GM18526 (cell line): ENCODE measurements around the gene PDK4.

Experiments
- POLR2A ChIP-seq: IDR thresholded peaks from 3 replicates; pipeline ENCODE4 v1.6.1; 2011; ENCODE audit not compliant: insufficient read length; ENCODE audit errors: extremely low read depth

PDK4 gene

GRCh38 chr7:95596198-95597063 lies at the start of gene PDK4:
Gene PDK4, minus strand, starts transcription at chr7:95596516. Its CDS starts 223 bp downstream, at chr7:95596293.
- TF ChIP-seq POLR2A = no peak

DNA sequence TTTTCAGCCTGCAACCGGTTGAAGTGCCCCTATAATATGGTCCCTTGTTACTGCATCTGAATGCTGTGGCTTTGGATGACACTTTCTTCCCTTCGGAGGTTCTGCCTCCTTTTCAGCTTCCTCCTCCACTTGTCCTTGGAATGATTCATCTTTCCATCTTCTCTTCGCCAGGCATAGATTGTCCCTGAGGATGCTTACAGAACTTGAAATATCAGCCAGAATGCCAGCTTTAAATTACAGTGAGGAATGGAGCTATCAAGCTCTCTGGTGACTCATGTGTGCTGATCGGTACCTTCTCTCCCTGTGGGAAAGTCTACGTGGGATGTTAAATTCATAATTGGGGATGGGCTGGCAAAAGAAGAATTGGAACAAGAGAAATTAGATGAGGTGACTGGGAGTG lies 45.9 kb upstream of the PDK4 start:
- TF ChIP-seq POLR2A = no peak

GRCh38 chr7:95636140-95636940 lies 40.0 kb upstream of the PDK4 start:
- no peak for TF ChIP-seq POLR2A

GRCh38 chr7:95632609-95633008 lies 36.3 kb upstream of the PDK4 start:
- no peak for TF ChIP-seq POLR2A

GRCh38 chr7:95631527-95631926 lies 35.2 kb upstream of the PDK4 start:
- TF ChIP-seq POLR2A = no peak

- no peak for TF ChIP-seq POLR2A
These were observed 34.6 kb upstream of the PDK4 start for GRCh38 chr7:95630702-95631458.

DNA sequence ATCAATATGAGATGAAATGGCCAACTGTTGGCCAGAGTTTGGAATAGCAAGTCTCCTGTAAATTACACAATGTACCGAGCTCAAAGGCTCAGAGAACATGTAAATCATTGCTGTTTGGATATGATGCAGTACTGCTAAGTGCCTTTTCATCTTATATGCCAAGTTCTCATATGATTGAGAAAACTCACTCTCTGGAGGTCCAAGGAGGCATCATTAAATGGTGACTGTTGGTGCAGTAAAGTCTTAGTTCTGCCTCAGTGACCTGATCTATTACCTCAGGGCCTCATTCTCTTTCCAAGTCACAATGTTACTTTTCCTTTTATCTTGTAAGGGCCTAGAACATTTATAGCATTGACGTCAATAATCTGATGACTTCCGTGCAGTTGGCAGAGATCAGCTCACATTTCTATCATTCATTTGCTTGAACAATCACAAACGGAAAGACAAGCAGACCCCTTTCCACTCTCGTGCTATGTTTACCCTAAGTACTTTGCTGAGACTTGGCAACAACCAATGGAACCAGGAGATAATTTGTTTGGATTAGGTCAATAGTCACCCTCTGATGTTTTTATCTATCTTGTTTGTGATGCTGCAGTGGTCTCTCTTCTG lies 32.6 kb upstream of the PDK4 start:
- TF ChIP-seq POLR2A = no peak

- no peak for TF ChIP-seq POLR2A
These were observed 27.5 kb upstream of the PDK4 start for GRCh38 chr7:95623788-95624187.

DNA sequence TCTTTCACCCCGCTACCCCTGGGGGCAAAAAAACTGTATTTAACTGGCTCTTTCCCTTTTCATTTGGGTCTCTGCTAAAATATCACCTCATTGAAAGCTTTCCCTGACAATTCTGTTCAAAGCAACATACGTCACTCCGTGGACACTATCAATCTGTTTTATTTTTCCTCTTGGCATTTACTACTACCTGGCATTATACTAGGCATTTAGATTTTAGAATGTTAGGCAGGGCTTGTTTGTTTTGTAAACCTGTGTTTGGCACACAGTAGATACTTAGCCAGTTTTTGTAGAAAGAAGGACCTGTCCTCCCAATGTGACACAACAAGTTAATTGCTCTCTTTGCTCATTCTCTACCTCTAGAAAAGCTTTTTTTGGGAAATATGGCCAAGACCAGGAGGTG lies 26.5 kb upstream of the PDK4 start:
- no peak for TF ChIP-seq POLR2A

DNA sequence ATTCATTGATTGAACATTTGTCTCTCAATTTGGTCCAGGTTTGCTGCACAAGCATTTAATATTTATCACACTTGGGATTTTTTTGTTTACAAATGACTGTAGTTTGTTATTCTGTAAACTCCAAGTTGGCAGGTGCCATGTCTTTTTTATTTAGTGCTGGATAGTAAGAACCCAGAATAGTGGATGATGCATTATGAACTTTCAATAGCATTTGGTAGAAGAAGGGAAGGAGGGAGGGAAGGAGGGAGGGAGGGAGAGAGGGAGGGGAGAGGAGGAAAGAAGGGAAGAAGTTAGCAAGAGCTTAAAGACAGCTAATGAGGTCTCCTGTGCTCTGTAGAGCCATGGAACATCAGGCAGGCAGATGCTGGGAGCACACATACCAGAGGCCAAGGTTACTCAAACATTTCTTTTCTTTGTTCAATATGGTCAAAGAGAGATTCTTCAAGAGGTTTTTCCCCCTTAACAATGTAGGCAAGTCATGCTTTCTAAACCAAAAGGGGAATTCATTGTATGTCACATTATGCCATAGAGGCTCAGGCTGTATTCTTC lies 25.8 kb upstream of the PDK4 start:
- no peak for TF ChIP-seq POLR2A

DNA sequence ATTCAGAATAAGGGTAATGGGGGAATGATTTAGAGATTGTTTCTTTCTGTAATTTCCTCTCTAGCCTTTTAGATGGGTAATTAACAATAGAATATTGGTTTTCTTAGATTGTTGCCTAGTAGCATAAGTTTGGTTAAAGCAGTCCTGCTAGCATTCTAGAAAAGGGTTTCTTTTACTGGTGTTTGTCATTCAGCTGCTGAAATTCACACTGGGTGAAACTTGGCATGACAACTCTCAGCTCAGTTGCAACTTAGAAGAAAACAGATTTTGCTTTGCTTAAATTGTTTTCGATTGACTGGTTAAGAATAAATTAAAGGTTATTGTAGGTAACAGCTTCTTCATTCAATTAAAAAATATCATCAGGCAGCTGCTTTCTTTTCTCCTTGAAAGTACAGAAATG lies 25.1 kb upstream of the PDK4 start:
- no peak for TF ChIP-seq POLR2A

DNA sequence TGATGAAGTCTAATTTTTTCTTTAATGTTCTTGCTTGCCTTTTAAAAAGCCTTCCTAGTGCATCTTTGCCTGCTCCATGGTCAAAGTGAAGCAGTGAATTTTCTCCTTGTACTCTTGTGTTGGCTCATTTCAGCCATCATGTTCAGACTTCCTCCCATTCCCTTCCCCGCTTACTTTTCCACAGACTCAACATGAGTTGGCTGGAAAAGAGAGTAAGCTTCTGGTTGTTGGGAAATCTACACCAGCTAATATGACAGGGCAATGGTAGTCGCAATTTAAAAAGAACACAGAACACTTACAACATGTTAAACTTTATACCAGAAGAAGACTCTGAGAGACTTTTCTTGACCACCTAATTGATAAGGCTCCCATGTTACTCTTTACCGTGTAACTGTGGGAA lies 24.3 kb upstream of the PDK4 start:
- TF ChIP-seq POLR2A = no peak

DNA sequence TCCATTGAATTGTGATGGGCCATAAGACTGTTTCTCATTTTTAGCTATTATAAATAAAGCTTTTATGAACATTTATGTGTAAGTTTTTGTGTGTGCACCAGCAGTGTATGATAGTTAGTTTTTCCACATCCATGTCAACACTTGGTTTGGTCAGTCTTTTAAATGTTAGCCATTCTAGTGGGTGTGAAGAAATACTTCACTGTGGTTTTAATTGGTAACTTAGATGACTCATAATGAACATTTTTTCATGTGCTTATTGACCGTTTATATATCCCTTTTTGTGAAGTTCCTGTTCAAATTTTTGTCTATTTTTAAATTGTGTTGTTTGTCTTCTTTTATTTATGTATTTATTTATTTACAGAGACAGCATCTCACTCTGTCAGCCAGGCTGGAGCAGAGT lies 23.6 kb upstream of the PDK4 start:
- TF ChIP-seq POLR2A = no peak

DNA sequence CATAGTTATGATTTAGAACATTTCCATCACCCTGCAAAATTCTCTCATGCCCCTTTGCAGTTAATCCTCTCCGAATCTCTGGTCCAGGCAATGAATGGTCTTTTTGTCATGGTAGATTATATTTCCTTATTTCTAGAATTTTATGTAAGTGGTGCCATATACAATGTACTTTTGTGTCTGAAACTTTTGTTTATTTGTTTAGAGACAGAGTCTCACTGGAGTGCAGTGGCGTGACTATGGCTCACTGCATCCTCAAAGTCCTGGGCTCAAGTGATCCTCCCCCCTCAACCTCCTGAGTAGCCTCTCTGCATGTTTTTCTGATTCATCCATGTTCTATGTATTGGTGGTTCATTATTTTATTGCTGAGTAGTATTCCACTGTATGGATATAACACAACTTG lies 23.2 kb upstream of the PDK4 start:
- TF ChIP-seq POLR2A = no peak

DNA sequence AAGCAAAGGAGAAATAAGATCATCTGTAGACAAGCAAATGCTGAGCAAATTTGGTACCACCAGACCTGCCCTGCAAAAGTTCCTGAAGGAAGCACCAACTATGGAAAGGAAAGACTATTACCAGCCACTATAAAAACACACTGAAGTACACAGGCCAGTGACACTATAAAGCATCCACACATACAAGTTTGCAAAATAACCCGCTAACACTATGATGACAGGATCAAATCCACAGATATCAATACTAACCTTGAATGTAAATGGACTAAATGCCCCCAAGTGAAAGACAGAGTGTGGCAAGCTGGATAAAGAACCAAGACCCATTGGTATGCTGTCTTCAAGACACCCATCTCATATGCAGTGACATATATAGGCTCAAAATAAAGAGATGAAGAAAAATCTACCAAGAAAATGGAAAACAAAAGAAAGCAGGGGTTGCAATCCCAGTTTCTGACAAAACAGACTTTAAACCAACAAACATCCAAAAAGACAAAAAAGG lies 18.2 kb upstream of the PDK4 start:
- no peak for TF ChIP-seq POLR2A

DNA sequence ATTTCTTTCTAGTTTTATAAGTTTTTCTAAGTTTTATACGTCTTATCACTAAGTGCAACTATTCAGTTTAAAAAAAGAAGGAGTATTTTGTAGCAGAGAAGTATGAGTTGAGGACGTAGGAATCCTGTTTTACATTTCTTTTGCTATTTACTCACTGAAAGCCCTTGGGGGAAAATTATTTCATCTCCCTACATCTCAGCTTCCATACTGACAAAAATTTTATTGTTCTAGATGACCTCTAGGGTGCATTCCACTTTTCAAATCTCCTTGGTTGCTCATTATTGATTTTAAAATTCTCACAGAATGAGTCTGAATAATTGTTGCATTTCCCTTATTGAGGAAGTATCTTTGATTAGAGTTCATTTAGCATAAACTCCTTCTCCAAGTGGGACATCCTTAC lies 14.9 kb upstream of the PDK4 start:
- no peak for TF ChIP-seq POLR2A
